RWPE2 (cell line): Measurements from ENCODE around the gene ZMYND11.

Experiments used
- ATAC-seq: fragments of 200-7000 bp; cut with Tn5 transposase; 3 replicates; pipeline ENCODE4 v1.9.1; 2021; ENCODE audit warnings: low read depth
- DNase-seq: peaks from one replicate; pipeline ENCODE4 v3.0.0-alpha.2; 2020; ENCODE audit warnings: low spot score
- H3K27ac ChIP-seq: fragments of 450-650 bp; 2 replicates; pipeline ENCODE4 v1.5.1; 2017; ENCODE audit warnings: mild to moderate bottlenecking; ENCODE audit not compliant: poor library complexity, severe bottlenecking
- H3K27me3 ChIP-seq: fragments of 250-450 bp; sonication (Bioruptor Pico); 2 replicates; pipeline ENCODE4 v1.5.1; 2021; ENCODE audit warnings: mild to moderate bottlenecking, moderate library complexity; ENCODE audit not compliant: insufficient read depth, poor library complexity, severe bottlenecking
- H3K36me3 ChIP-seq: fragments of 250-450 bp; sonication (Bioruptor Pico); 2 replicates; pipeline ENCODE4 v1.5.1; 2020; ENCODE audit warnings: low read depth, mild to moderate bottlenecking, moderate library complexity
- H3K4me1 ChIP-seq: fragments of 250-450 bp; sonication (Bioruptor Pico); 2 replicates; pipeline ENCODE4 v1.5.1; 2021; ENCODE audit warnings: mild to moderate bottlenecking, moderate library complexity; ENCODE audit not compliant: insufficient read depth, poor library complexity, severe bottlenecking
- H3K4me3 ChIP-seq: fragments of 250-450 bp; sonication (Bioruptor Pico); 2 replicates; pipeline ENCODE4 v1.5.1; 2021; ENCODE audit warnings: mild to moderate bottlenecking, moderate library complexity; ENCODE audit not compliant: severe bottlenecking
- H3K9me3 ChIP-seq: fragments of 250-450 bp; sonication (Bioruptor Pico); 2 replicates; pipeline ENCODE4 v1.5.1; 2021; ENCODE audit warnings: mild to moderate bottlenecking, moderate library complexity; ENCODE audit not compliant: severe bottlenecking
- TF ChIP-seq, protein P1 (sequence below): fragments of 450-650 bp; IDR thresholded peaks from one replicate; pipeline ENCODE4 v1.5.1; 2017; ENCODE audit warnings: mild to moderate bottlenecking, moderate library complexity; ENCODE audit not compliant: poor library complexity, severe bottlenecking

Gene ZMYND11

DNA sequence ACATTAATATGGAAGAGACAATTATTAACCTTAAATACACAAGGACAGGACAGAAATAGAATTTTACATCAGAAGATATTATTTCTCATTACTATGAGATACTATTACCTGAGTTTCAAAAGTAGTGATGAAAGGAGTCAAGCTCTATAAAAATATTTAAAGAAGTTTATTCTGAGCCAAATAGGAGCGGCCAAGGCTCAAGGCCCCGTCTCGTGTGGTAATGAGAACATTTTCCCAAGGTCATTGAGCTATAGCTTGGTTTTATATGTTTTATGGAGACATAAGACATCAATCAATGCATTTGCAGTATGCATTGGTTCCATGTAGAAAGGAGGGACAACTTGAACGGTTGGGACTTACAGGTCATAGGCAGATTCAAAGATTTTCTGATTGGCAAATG, 29.4 kb upstream of the ZMYND11 start:
- H3K36me3 ChIP-seq, result no peaks in the 10 kb centered on the region

DNA sequence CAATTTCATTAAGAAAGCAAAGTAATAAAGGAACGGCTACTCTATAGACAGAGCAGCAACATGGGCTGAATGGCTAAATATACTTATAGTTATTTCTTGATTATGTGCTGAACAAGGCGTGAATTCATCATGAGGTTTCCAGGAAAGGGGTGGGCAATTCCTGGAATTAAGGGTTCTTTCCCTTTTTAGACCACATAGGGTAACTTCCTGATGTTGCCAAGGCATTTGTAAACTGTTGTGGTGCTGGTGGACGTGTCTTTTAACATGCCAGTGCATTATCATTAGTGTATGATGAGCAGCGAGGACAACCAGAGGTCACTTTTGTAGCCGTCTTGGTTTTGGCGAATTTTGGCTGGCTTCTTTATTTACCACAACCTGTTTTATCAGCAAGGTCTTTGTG, 28.5 kb upstream of the ZMYND11 start:
- TF ChIP-seq, protein P1, sequence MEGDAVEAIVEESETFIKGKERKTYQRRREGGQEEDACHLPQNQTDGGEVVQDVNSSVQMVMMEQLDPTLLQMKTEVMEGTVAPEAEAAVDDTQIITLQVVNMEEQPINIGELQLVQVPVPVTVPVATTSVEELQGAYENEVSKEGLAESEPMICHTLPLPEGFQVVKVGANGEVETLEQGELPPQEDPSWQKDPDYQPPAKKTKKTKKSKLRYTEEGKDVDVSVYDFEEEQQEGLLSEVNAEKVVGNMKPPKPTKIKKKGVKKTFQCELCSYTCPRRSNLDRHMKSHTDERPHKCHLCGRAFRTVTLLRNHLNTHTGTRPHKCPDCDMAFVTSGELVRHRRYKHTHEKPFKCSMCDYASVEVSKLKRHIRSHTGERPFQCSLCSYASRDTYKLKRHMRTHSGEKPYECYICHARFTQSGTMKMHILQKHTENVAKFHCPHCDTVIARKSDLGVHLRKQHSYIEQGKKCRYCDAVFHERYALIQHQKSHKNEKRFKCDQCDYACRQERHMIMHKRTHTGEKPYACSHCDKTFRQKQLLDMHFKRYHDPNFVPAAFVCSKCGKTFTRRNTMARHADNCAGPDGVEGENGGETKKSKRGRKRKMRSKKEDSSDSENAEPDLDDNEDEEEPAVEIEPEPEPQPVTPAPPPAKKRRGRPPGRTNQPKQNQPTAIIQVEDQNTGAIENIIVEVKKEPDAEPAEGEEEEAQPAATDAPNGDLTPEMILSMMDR, result no peak
- no peaks in the 10 kb centered on the region for H3K36me3 ChIP-seq
- no peaks in the 10 kb centered on the region for H3K27me3 ChIP-seq
- H3K9me3 ChIP-seq, result no peaks in the 10 kb centered on the region
- DNase-seq (no peak), ATAC-seq (no peak)
- H3K4me3 ChIP-seq, result no peak overlapping the region
- H3K27ac ChIP-seq, result no peak overlapping the region
- no peaks in the 10 kb centered on the region for H3K4me1 ChIP-seq

More for the DNA sequence above, 29.4 kb upstream of the ZMYND11 start:
- Histone ChIP-seq H3K27me3 (no peaks in the 10 kb centered on the region), H3K9me3 (no peaks in the 10 kb centered on the region), H3K27ac (no peak overlapping the region), H3K4me3 (no peak overlapping the region), H3K4me1 (no peaks in the 10 kb centered on the region)
- DNase-seq (no peak), ATAC-seq (no peak)
- TF ChIP-seq, protein P1, result no peak

DNA sequence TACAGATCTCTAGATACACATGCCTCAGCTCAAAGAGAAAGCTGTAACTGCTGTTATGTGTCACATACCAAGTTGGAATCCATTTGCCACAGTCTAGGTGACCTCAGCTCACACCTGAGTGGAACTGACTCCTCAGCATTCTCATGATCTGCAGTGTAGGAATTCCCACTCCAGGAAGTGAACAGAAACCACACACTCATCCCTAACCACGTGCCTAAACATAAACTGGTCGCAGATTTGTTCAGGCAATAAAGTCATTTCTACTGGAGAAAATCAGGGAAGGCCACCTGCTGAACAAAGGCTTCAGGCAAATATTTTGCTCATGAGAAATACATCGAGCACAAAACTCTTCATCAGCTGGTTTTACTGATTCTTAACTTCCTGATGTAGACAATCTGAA, 23.0 kb upstream of the ZMYND11 start:
- H3K27ac ChIP-seq, result no peak overlapping the region
- no peaks in the 10 kb centered on the region for H3K27me3 ChIP-seq
- TF ChIP-seq, protein P1, result no peak
- no peaks in the 10 kb centered on the region for H3K4me1 ChIP-seq
- ATAC-seq, result 0 out of 3 replicates have a peak, but pooled peaks have one; percentile 44
- H3K4me3 ChIP-seq, result no peak overlapping the region
- no peaks in the 10 kb centered on the region for H3K9me3 ChIP-seq
- no peaks in the 10 kb centered on the region for H3K36me3 ChIP-seq
- no peak for DNase-seq

DNA sequence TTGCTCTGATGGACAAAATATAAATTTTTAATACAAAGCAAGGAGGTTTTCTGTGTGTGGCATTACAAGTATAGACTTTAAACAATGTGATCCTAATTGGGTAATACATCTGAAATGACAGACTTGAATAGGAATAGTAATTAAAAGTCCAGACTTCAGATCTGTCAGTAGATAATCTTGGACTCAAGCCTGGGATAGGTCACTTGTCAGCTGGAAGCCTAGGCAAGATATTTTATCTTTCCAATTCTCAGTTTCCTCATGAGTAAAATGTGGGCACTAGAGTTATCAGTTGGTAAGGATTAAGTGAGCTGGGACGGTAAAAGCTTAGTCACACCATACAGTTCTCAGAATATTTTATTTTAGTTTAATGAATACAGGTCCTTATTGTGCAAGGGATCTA, 10.4 kb upstream of the ZMYND11 start:
- Histone ChIP-seq H3K4me1 (no peaks in the 10 kb centered on the region), H3K27ac (no peak overlapping the region), H3K27me3 (no peaks in the 10 kb centered on the region), H3K4me3 (no peak overlapping the region), H3K36me3 (no peaks in the 10 kb centered on the region), H3K9me3 (no peaks in the 10 kb centered on the region)
- ATAC-seq (no peak), DNase-seq (no peak)
- TF ChIP-seq, protein P1, result no peak

DNA sequence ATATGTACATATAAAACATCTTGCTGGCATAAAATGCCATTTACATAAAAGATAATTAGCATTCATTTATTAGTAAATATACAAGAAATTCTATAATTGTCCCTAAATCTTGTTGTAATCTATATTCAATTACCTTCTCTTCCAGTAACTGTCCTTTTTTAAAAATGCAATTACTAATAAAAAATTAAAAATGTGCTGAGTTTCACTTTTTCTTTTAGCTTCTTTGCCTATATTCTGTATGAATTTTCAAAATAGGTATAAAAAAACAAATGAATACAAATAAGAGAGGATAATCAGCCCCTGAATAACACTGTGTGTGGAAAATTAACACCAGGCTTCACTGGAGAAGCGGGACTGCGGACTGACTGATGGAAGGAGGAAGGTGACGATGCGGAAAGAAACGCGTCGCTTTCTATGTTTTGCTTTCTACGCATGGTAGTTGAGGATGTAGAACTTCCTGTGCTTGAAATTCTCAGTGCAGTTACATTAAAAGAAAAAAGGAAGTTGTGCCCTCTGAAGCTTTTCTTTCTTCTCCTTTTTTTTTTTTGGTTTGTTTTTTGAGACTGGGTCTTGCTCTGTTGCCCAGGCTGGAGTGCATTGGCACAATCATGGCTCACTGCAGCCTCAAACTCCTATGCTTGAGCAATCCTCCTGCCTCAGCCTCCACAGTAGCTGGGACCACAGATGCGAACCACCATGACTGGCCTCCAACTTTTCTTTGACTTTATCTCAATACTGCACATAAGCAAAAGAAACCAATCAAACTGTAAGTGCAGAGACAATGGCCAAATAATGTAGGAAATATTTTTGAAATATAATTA, 7.4 kb upstream of the ZMYND11 start:
- H3K36me3 ChIP-seq, result no peaks in the 10 kb centered on the region
- H3K9me3 ChIP-seq, result no peaks in the 10 kb centered on the region
- no peak overlapping the region for H3K27ac ChIP-seq
- H3K27me3 ChIP-seq, result no peaks in the 10 kb centered on the region
- peaks cover 6% of the 10 kb centered on the region for H3K4me1 ChIP-seq
- H3K4me3 ChIP-seq, result no peak overlapping the region
- TF ChIP-seq, protein P1, result no peak
- no peak for ATAC-seq
- DNase-seq, result no peak
